Measurements from ENCODE around the gene PANK1.

PANK1 gene

DNA sequence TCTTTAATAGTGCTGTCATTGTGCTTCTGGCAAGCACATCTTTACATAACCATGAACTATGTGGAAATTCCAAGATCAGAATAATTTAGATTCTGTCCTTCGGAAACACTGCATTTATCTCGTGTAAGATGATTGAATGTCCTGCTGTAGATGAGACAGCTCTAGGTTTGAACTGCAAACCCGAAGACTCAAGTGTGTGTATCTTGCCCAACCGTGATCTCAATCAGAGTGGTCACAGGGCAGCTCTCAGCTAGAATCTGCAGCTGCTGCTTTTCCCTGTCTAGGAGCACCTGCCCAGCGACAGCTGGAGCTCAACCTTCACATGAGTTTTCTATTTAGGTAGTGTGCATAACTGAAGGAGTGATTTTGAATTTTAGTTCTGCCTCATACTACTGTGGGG is 38.8 kb upstream of the PANK1 start:
- no peak for DNase-seq (ENCODE audit: extremely low read depth, low read depth)
- H3K4me3 ChIP-seq (replicated peaks; ENCODE audit: low read depth, low read length), result no peak overlapping the region
- TF ChIP-seq, protein P1, sequence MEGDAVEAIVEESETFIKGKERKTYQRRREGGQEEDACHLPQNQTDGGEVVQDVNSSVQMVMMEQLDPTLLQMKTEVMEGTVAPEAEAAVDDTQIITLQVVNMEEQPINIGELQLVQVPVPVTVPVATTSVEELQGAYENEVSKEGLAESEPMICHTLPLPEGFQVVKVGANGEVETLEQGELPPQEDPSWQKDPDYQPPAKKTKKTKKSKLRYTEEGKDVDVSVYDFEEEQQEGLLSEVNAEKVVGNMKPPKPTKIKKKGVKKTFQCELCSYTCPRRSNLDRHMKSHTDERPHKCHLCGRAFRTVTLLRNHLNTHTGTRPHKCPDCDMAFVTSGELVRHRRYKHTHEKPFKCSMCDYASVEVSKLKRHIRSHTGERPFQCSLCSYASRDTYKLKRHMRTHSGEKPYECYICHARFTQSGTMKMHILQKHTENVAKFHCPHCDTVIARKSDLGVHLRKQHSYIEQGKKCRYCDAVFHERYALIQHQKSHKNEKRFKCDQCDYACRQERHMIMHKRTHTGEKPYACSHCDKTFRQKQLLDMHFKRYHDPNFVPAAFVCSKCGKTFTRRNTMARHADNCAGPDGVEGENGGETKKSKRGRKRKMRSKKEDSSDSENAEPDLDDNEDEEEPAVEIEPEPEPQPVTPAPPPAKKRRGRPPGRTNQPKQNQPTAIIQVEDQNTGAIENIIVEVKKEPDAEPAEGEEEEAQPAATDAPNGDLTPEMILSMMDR (IDR thresholded peaks at IDR 0.05; ENCODE audit: low read depth, low read length, missing control alignments), result no peak

DNA sequence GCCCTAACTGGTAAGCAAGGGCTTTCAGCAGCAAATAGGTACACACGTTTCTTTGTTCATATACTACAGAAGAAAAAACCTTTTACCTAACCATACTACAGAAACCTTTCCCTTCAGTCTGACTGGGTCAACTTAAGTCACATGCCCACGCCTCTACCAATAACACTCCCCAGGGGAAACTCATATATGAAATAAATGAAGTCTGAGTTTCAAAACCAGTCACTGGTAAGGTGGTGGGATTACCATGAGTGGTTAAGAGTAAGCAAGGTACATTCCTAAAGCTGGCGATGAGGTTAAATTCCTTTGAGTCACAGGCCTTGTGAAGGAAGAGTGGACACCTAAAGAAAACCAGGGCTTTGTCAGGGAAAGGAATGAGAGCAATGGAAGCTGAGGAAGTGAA is 34.9 kb upstream of the PANK1 start:
- TF ChIP-seq, protein P1 (IDR thresholded peaks at IDR 0.05; ENCODE audit: low read depth, low read length, missing control alignments), result no peak
- no peak overlapping the region for H3K4me3 ChIP-seq (replicated peaks; ENCODE audit: low read depth, low read length)

DNA sequence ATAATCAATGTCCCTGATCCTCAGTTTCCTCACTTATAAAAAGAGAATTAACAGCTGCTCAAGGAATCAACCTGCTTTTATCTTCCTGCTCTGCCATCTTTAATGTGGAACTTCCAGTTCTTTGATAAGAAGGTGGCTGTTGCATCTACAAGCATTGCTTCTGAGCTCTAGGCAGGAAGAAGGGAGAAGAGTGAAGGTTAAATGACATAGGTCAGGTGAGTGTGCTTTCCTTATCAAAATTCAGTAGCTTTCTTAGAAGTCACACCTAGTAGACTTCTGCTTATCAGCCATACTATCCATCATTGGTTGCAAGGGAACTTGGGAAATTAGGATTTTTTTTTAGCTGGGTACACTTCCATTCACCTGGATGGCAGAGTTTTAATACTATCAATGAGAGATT is 32.3 kb upstream of the PANK1 start:
- DNase-seq (ENCODE audit: extremely low read depth, low read depth), result no peak
- TF ChIP-seq, protein P1 (IDR thresholded peaks at IDR 0.05; ENCODE audit: low read depth, low read length, missing control alignments), result no peak
- no peak overlapping the region for H3K4me3 ChIP-seq (replicated peaks; ENCODE audit: low read depth, low read length)

More for the DNA sequence above, 34.9 kb upstream of the PANK1 start:
- DNase-seq (ENCODE audit: extremely low read depth, low read depth), result no peak

DNA sequence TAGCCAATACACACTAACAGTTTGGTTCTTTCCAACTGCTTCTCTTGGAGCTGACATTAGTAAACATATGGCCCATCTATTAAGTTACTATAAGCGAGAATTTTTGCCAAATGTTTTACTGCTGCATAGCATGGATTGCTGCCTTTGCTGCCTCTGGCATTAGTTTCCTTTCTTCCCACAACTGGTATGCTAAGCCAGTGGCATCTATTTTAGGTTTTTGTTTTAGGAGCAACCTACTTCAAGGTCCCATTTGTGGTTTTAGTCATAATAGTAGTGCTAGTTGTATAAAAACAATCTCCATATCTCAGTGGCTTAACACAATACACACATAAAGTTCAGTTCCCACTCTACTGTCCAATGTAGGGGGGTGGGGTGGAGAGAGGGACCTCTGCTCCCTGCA is 25.9 kb upstream of the PANK1 start:
- DNase-seq (ENCODE audit: extremely low read depth, low read depth), result no peak
- H3K4me3 ChIP-seq (replicated peaks; ENCODE audit: low read depth, low read length), result no peak overlapping the region
- TF ChIP-seq, protein P1 (IDR thresholded peaks at IDR 0.05; ENCODE audit: low read depth, low read length, missing control alignments), result no peak

GRCh38 chr10:89669985-89670384 is 24.9 kb upstream of the PANK1 start:
- H3K4me3 ChIP-seq (replicated peaks; ENCODE audit: low read depth, low read length), result no peak overlapping the region
- TF ChIP-seq, protein P1 (IDR thresholded peaks at IDR 0.05; ENCODE audit: low read depth, low read length, missing control alignments), result no peak
- no peak for DNase-seq (ENCODE audit: extremely low read depth, low read depth)

GRCh38 chr10:89668386-89669071 is 23.5 kb upstream of the PANK1 start:
- DNase-seq (ENCODE audit: extremely low read depth, low read depth), result no peak
- TF ChIP-seq, protein P1 (IDR thresholded peaks at IDR 0.05; ENCODE audit: low read depth, low read length, missing control alignments), result no peak
- no peak overlapping the region for H3K4me3 ChIP-seq (replicated peaks; ENCODE audit: low read depth, low read length)

- TF ChIP-seq, protein P1 (IDR thresholded peaks at IDR 0.05; ENCODE audit: low read depth, low read length, missing control alignments), result no peak
- no peak for DNase-seq (ENCODE audit: extremely low read depth, low read depth)
- no peak overlapping the region for H3K4me3 ChIP-seq (replicated peaks; ENCODE audit: low read depth, low read length)
Measured at GRCh38 chr10:89666138-89666537, 21.1 kb upstream of the PANK1 start.
